A673 (cell line): Measurements from ENCODE around the gene RASSF7. TPM values are rescaled to one million over a fixed set of nuclear protein-coding genes. Genes with fewer than 3 reads are reported as not detected.

ENCODE experiments used
- BruUV-seq: library from RNA; stranded (reverse); fragments of 400-500 nt; replicated peaks from 2 replicates; lab custom pipeline; 2021; lab: Mats Ljungman, UMichigan
- CTCF ChIA-PET: fragments of 300-600 bp; sonication (Branson Sonifier 250); formaldehyde crosslinking; loops from one replicate; lab custom pipeline; 2022; ENCODE audit warnings: antibody characterized with exemption; lab: Charles Lee
- POLR2A ChIA-PET: fragments of 300-600 bp; sonication (Branson Sonifier 250); formaldehyde crosslinking; loops from one replicate; lab custom pipeline; 2022; ENCODE audit warnings: antibody characterized with exemption; ENCODE audit not compliant: low non-redundant PET; lab: Charles Lee
- DNase-seq: peaks from one replicate; pipeline ENCODE4 v3.0.0-alpha.2; 2015; ENCODE audit warnings: low spot score
- H3K27ac ChIP-seq: fragments of 200-600 bp; sonication (generic); 2 replicates; pipeline ENCODE4 v1.5.1; 2016; ENCODE audit warnings: mixed run types, low read depth, mild to moderate bottlenecking, mixed read lengths, antibody characterized with exemption, low read length; ENCODE audit not compliant: poor library complexity, severe bottlenecking
- H3K27me3 ChIP-seq: fragments of 200-600 bp; sonication (generic); replicated peaks from 2 replicates; pipeline ENCODE4 v1.6.1; 2017; ENCODE audit warnings: mixed run types, low read depth, mild to moderate bottlenecking, mixed read lengths, antibody characterized with exemption, low read length; ENCODE audit not compliant: insufficient read depth, poor library complexity
- H3K36me3 ChIP-seq: fragments of 200-600 bp; sonication (generic); 2 replicates; pipeline ENCODE4 v1.6.1; 2016; ENCODE audit warnings: mixed run types, mild to moderate bottlenecking, mixed read lengths, antibody characterized with exemption, low read length; ENCODE audit not compliant: insufficient read depth, poor library complexity, severe bottlenecking
- H3K4me1 ChIP-seq: fragments of 200-600 bp; sonication (generic); 2 replicates; pipeline ENCODE4 v1.6.1; 2017; ENCODE audit warnings: mixed run types, mild to moderate bottlenecking, mixed read lengths, antibody characterized with exemption, low read length; ENCODE audit not compliant: insufficient read depth, poor library complexity, severe bottlenecking
- H3K4me3 ChIP-seq: fragments of 200-600 bp; sonication (generic); 2 replicates; pipeline ENCODE4 v1.5.1; 2016; ENCODE audit warnings: low read depth, mixed run types, mild to moderate bottlenecking, mixed read lengths, low read length; ENCODE audit not compliant: poor library complexity, severe bottlenecking
- H3K9me3 ChIP-seq: fragments of 200-600 bp; sonication (generic); 2 replicates; pipeline ENCODE4 v1.6.1; 2016; ENCODE audit warnings: mixed run types, low read depth, mild to moderate bottlenecking, mixed read lengths, antibody characterized with exemption, low read length; ENCODE audit not compliant: poor library complexity, severe bottlenecking
- EZH2 ChIP-seq: fragments of 200-600 bp; sonication (generic); IDR thresholded peaks from 2 replicates; pipeline ENCODE4 v1.6.1; 2017; ENCODE audit warnings: borderline replicate concordance, low read depth, mild to moderate bottlenecking, mixed read lengths, antibody characterized with exemption, low read length; ENCODE audit not compliant: poor library complexity, severe bottlenecking
- intact Hi-C: fragments of 100-400 bp; cut with micrococcal nuclease; formaldehyde crosslinking; loops from one replicate; pipeline ENCODE4 v1.10.0; 2022; ENCODE audit not compliant: unreplicated experiment
- total RNA-seq: library from RNA; stranded (reverse); gene quantifications from 2 replicates; pipeline ENCODE4 v1.2.3, GENCODE V29; 2021
- TF ChIP-seq, protein P1 (sequence below): fragments of 300-800, 200-600 bp; sonication (generic); conservative IDR thresholded peaks from 2 replicates; pipeline ENCODE4 v1.5.1; 2017; ENCODE audit warnings: low read depth, mild to moderate bottlenecking, antibody characterized with exemption, low read length, moderate library complexity, mixed read lengths

Gene RASSF7
- total RNA-seq, 1 experiment from 2014 or later = 4.6 TPM

DNA sequence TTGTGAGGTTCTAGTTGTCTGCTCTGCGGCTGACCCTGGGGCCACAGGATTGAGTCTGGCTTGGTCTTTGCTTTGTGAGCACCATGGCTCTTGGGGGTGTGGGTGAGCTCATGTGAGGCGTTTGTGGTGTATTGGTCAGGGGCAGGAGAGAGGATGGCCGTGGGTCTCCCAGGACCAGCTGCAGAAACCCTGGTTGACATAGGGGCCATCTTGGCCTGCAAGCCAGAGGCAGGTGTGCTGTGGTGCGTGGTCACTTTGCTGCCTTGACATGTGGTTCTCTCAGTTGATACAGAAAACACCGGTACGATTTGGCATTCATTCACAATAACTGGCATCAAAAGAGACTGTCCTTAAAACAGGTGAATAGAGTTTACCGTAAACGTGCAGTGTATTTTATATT lies 26.8 kb downstream of the RASSF7 start:
- H3K27ac ChIP-seq = no peak overlapping the region
- H3K4me1 ChIP-seq = no peaks in the 10 kb centered on the region
- ChIA-PET POLR2A (no interaction called here), CTCF (no interaction called here)
- no peak overlapping the region for H3K4me3 ChIP-seq
- no TSS peak for BruUV-seq
- no peaks in the 10 kb centered on the region for H3K27me3 ChIP-seq
- peaks cover 52% of the 10 kb centered on the region for H3K36me3 ChIP-seq
- no peak for DNase-seq
- H3K9me3 ChIP-seq = no peaks in the 10 kb centered on the region
- TF ChIP-seq EZH2 = no peak
- TF ChIP-seq, protein P1, sequence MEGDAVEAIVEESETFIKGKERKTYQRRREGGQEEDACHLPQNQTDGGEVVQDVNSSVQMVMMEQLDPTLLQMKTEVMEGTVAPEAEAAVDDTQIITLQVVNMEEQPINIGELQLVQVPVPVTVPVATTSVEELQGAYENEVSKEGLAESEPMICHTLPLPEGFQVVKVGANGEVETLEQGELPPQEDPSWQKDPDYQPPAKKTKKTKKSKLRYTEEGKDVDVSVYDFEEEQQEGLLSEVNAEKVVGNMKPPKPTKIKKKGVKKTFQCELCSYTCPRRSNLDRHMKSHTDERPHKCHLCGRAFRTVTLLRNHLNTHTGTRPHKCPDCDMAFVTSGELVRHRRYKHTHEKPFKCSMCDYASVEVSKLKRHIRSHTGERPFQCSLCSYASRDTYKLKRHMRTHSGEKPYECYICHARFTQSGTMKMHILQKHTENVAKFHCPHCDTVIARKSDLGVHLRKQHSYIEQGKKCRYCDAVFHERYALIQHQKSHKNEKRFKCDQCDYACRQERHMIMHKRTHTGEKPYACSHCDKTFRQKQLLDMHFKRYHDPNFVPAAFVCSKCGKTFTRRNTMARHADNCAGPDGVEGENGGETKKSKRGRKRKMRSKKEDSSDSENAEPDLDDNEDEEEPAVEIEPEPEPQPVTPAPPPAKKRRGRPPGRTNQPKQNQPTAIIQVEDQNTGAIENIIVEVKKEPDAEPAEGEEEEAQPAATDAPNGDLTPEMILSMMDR = no peak
- intact Hi-C loops = no loop called here

GRCh38 chr11:587978-588380 lies 27.2 kb downstream of the RASSF7 start:
- Histone ChIP-seq H3K27ac (no peak overlapping the region), H3K9me3 (no peaks in the 10 kb centered on the region), H3K4me1 (no peaks in the 10 kb centered on the region), H3K4me3 (no peak overlapping the region), H3K27me3 (no peaks in the 10 kb centered on the region), H3K36me3 (peaks cover 56% of the 10 kb centered on the region)
- CTCF ChIA-PET = no interaction called here
- POLR2A ChIA-PET = no interaction called here
- BruUV-seq = no TSS peak
- TF ChIP-seq EZH2 = no peak
- DNase-seq = no peak
- intact Hi-C loops = no loop called here

- BruUV-seq = no TSS peak
- POLR2A ChIA-PET = no interaction called here
Observed at GRCh38 chr11:589798-590197, 29.0 kb downstream of the RASSF7 start.

More at GRCh38 chr11:589798-590197, 29.0 kb downstream of the RASSF7 start:
- no peak overlapping the region for H3K27ac ChIP-seq
- no peak for DNase-seq
- no peaks in the 10 kb centered on the region for H3K4me1 ChIP-seq
- TF ChIP-seq, protein P1 = no peak
- TF ChIP-seq EZH2 = no peak
- CTCF ChIA-PET = no interaction called here
- no peak overlapping the region for H3K4me3 ChIP-seq
- intact Hi-C loops = no loop called here
- no peaks in the 10 kb centered on the region for H3K27me3 ChIP-seq
- peaks cover 59% of the 10 kb centered on the region for H3K36me3 ChIP-seq
- H3K9me3 ChIP-seq = no peaks in the 10 kb centered on the region
